ENCODE measurements around the gene SLC12A4. TPM values are rescaled to one million over a fixed set of nuclear protein-coding genes. Genes with fewer than 3 reads are reported as not detected.

SLC12A4 gene
- total and polyA plus RNA-seq, 2 of the 13 experiments (the other 11 are each of a cell fraction or from before 2014, with no cell fraction given), result 65.1 to 84.3 TPM

DNA sequence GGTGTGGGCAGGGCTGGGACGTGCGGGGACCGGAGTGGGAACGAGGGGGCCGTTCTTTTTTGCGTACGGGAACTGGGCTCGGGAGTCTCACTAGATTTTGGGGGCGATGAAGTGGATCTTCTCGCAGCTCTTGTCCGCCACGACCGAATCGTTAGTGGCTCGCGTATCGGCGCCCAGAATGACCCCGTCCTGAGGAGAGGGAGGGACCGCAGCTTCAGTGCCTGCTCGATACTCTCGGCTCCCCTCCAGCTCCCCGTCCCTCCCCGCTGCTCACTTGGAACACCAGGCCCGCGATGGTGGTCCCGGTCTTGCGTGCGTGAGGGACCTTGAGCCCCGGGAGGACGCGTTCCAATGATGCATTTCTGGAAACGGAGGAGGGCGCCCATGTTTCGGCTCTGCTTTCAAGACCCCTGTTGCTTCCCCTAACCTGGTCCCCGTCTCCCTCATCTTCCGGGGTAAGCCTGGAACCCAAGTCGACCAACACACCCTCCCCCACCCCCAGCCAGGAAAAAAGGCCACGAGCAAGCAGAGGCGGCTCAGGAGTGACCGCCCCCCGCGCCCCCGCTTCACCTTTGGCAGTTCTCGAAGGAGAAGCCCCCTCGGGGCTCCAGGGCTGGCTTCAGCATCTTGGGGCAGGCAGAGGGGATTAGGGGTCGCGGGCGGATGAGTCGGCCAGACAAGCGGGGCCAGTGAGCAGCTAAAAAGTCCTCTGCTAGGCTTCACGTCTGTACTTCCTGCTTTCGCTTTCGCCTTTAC, 32.1 kb downstream of the SLC12A4 start, which contains the start of gene PSMB10 (continued):
- TF ChIP-seq, protein P1, sequence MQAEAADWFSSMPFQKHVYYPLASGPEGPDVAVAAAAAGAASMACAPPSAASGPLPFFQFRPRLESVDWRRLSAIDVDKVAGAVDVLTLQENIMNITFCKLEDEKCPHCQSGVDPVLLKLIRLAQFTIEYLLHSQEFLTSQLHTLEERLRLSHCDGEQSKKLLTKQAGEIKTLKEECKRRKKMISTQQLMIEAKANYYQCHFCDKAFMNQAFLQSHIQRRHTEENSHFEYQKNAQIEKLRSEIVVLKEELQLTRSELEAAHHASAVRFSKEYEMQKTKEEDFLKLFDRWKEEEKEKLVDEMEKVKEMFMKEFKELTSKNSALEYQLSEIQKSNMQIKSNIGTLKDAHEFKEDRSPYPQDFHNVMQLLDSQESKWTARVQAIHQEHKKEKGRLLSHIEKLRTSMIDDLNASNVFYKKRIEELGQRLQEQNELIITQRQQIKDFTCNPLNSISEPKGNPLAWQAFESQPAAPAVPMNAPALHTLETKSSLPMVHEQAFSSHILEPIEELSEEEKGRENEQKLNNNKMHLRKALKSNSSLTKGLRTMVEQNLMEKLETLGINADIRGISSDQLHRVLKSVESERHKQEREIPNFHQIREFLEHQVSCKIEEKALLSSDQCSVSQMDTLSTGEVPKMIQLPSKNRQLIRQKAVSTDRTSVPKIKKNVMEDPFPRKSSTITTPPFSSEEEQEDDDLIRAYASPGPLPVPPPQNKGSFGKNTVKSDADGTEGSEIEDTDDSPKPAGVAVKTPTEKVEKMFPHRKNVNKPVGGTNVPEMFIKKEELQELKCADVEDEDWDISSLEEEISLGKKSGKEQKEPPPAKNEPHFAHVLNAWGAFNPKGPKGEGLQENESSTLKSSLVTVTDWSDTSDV (CRISPR knock-in tag; IDR thresholded peaks at IDR 0.05), result peak; percentile 87; the same call in 1 of the 2 replicates
- TF ChIP-seq, protein P2, sequence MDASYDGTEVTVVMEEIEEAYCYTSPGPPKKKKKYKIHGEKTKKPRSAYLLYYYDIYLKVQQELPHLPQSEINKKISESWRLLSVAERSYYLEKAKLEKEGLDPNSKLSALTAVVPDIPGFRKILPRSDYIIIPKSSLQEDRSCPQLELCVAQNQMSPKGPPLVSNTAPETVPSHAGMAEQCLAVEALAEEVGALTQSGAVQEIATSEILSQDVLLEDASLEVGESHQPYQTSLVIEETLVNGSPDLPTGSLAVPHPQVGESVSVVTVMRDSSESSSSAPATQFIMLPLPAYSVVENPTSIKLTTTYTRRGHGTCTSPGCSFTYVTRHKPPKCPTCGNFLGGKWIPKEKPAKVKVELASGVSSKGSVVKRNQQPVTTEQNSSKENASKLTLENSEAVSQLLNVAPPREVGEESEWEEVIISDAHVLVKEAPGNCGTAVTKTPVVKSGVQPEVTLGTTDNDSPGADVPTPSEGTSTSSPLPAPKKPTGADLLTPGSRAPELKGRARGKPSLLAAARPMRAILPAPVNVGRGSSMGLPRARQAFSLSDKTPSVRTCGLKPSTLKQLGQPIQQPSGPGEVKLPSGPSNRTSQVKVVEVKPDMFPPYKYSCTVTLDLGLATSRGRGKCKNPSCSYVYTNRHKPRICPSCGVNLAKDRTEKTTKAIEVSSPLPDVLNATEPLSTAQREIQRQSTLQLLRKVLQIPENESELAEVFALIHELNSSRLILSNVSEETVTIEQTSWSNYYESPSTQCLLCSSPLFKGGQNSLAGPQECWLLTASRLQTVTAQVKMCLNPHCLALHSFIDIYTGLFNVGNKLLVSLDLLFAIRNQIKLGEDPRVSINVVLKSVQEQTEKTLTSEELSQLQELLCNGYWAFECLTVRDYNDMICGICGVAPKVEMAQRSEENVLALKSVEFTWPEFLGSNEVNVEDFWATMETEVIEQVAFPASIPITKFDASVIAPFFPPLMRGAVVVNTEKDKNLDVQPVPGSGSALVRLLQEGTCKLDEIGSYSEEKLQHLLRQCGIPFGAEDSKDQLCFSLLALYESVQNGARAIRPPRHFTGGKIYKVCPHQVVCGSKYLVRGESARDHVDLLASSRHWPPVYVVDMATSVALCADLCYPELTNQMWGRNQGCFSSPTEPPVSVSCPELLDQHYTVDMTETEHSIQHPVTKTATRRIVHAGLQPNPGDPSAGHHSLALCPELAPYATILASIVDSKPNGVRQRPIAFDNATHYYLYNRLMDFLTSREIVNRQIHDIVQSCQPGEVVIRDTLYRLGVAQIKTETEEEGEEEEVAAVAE (CRISPR knock-in tag; IDR thresholded peaks at IDR 0.05; ENCODE audit: borderline replicate concordance), result peak; percentile 31; the same call in 1 of the 2 replicates
- no peak for TF ChIP-seq TOE1 (CRISPR knock-in tag; IDR thresholded peaks at IDR 0.05)
- TF ChIP-seq KLF16 (CRISPR knock-in tag; IDR thresholded peaks at IDR 0.05), result peak in 1 of 2 experiments; percentile 89; a peak in 1 of 4 replicates
- no peak; the same call in 1 of the 2 replicates for TF ChIP-seq ZNF605 (CRISPR knock-in tag; IDR thresholded peaks at IDR 0.05)
- TF ChIP-seq, protein P3, sequence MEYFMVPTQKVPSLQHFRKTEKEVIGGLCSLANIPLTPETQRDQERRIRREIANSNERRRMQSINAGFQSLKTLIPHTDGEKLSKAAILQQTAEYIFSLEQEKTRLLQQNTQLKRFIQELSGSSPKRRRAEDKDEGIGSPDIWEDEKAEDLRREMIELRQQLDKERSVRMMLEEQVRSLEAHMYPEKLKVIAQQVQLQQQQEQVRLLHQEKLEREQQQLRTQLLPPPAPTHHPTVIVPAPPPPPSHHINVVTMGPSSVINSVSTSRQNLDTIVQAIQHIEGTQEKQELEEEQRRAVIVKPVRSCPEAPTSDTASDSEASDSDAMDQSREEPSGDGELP (IDR thresholded peaks at IDR 0.05; ENCODE audit: borderline replicate concordance, low read depth), result no peak
- no peak for TF ChIP-seq ZNF367 (CRISPR knock-in tag; IDR thresholded peaks at IDR 0.05; ENCODE audit: borderline replicate concordance)
- no peak for TF ChIP-seq BHLHE40 (IDR thresholded peaks at IDR 0.05; ENCODE audit: low read length)
- no peak for TF ChIP-seq FOXA1 (IDR thresholded peaks at IDR 0.05)
- no peak for TF ChIP-seq FOXA1 (CRISPR knock-in tag; IDR thresholded peaks at IDR 0.05)
- no peak for TF ChIP-seq MEIS1 (CRISPR knock-in tag; IDR thresholded peaks at IDR 0.05; ENCODE audit: borderline replicate concordance)
- no peak for TF ChIP-seq KLF9 (CRISPR knock-in tag; IDR thresholded peaks at IDR 0.05; ENCODE audit: low read depth)
- peak; percentile 44 for TF ChIP-seq TAF15 (IDR thresholded peaks at IDR 0.05; ENCODE audit: low read depth, low read length, poor library complexity, severe bottlenecking)
- no peak for TF ChIP-seq GLI4 (CRISPR knock-in tag; IDR thresholded peaks at IDR 0.05; ENCODE audit: borderline replicate concordance)
- peak; percentile 68; the same call in 1 of the 2 replicates for TF ChIP-seq GFI1 (CRISPR knock-in tag; IDR thresholded peaks at IDR 0.05; ENCODE audit: borderline replicate concordance)
- TF ChIP-seq ZNF33B (CRISPR knock-in tag; IDR thresholded peaks at IDR 0.05), result no peak
- TF ChIP-seq CREB1 (IDR thresholded peaks at IDR 0.05), result no peak
- no peak for TF ChIP-seq CREB1 (CRISPR knock-in tag; IDR thresholded peaks at IDR 0.05)
- no peak for TF ChIP-seq CHD2 (IDR thresholded peaks at IDR 0.05; ENCODE audit: low read depth, low read length)
- TF ChIP-seq PCBP1 (IDR thresholded peaks at IDR 0.05; ENCODE audit: borderline replicate concordance, low read depth, low read length), result no peak
- no peak for TF ChIP-seq DMAP1 (CRISPR knock-in tag; IDR thresholded peaks at IDR 0.05)
- no peak for TF ChIP-seq EEA1 (CRISPR knock-in tag; IDR thresholded peaks at IDR 0.05; ENCODE audit: borderline replicate concordance)
- TF ChIP-seq, protein P4, sequence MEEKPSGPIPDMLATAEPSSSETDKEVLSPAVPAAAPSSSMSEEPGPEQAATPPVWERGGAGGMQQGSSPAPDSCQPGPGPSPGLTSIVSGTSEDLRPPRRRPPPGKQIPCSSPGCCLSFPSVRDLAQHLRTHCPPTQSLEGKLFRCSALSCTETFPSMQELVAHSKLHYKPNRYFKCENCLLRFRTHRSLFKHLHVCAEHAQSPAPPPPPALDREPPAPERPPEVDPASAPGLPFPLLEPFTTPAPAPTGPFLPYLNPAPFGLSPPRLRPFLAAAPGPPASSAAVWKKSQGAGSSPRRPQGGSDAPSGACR (CRISPR knock-in tag; IDR thresholded peaks at IDR 0.05), result no peak
